Fibroblast of lung (primary cell): ENCODE measurements around the gene ELOVL2. TPM values are rescaled to one million over a fixed set of nuclear protein-coding genes. Genes with fewer than 3 reads are reported as not detected.

Experiments used
- DNase-seq, 2 donors: peaks; one replicate each; pipeline versions ENCODE4 v3.0.0 to v3.0.0-alpha.2; 2010; ENCODE audit warnings: low read depth in 2 of 2
- H2AFZ ChIP-seq: 2 replicates; pipeline ENCODE4 v1.5.1; 2012; ENCODE audit warnings: low read length, control low read depth, inconsistent platforms
- H3K27ac ChIP-seq: 2 replicates; pipeline ENCODE4 v1.5.1; 2011; ENCODE audit warnings: low read length, control low read depth; ENCODE audit not compliant: insufficient read depth
- H3K27me3 ChIP-seq: 2 replicates; pipeline ENCODE4 v1.5.1; 2011; ENCODE audit warnings: mild to moderate bottlenecking, low read length; ENCODE audit not compliant: control insufficient read depth, insufficient read depth
- H3K36me3 ChIP-seq: 2 replicates; pipeline ENCODE4 v1.5.1; 2011; ENCODE audit warnings: low read length; ENCODE audit not compliant: control insufficient read depth, insufficient read depth
- H3K4me1 ChIP-seq: 2 replicates; pipeline ENCODE4 v1.5.1; 2011; ENCODE audit warnings: low read length; ENCODE audit not compliant: control insufficient read depth, insufficient read depth; ENCODE audit errors: extremely low read depth
- H3K4me2 ChIP-seq: 2 replicates; pipeline ENCODE4 v1.5.1; 2011; ENCODE audit warnings: low read length, control low read depth; ENCODE audit not compliant: insufficient read depth; ENCODE audit errors: extremely low read depth
- H3K4me3 ChIP-seq, 4 experiments: fragments of 200-600 bp in 1 of 4; sonication (generic) in 1 of 4; replicated peaks in 1 of 4; 2 replicates each; pipeline ENCODE4 v1.5.1; 2011 to 2016; ENCODE audit warnings: low read length in 4 of 4, low read depth in 3 of 4, mild to moderate bottlenecking in 3 of 4, control low read depth in 2 of 4, inconsistent platforms in 1 of 4, mixed read lengths in 1 of 4; ENCODE audit not compliant: insufficient read depth in 1 of 4; ENCODE audit errors: control extremely low read depth in 1 of 4
- H3K79me2 ChIP-seq: 2 replicates; pipeline ENCODE4 v1.5.1; 2012; ENCODE audit warnings: mild to moderate bottlenecking, low read length, inconsistent platforms; ENCODE audit not compliant: control insufficient read depth, insufficient read depth
- H3K9ac ChIP-seq: 2 replicates; pipeline ENCODE4 v1.5.1; 2011; ENCODE audit warnings: mild to moderate bottlenecking, low read length, control low read depth; ENCODE audit not compliant: insufficient read depth
- H3K9me3 ChIP-seq: 2 replicates; pipeline ENCODE4 v1.5.1; 2012; ENCODE audit warnings: low read depth, low read length; ENCODE audit not compliant: control insufficient read depth, insufficient read depth
- H4K20me1 ChIP-seq: 2 replicates; pipeline ENCODE4 v1.5.1; 2011; ENCODE audit warnings: low read length; ENCODE audit not compliant: control insufficient read depth, insufficient read depth; ENCODE audit errors: extremely low read depth
- CTCF ChIP-seq, 2 donors: IDR thresholded peaks in 1 of 2; conservative IDR thresholded peaks in 1 of 2; 1 replicate in 1 of 2; 2 replicates in 1 of 2; pipeline ENCODE4 v1.5.1; 2011 to 2012; ENCODE audit warnings: low read length in 2 of 2, control low read depth in 1 of 2, inconsistent platforms in 1 of 2, low read depth in 1 of 2, mild to moderate bottlenecking in 1 of 2
- EZH2 ChIP-seq: IDR thresholded peaks from 2 replicates; pipeline ENCODE4 v1.5.1; 2012; ENCODE audit warnings: low read length, control low read depth, mild to moderate bottlenecking; ENCODE audit errors: missing control alignments
- polyA plus RNA-seq, 2 donors: library from polyadenylated mRNA; depleted of rRNA in 1 of 2; stranded (reverse) in 1 of 2; unstranded in 1 of 2; fragments of >200 nt; gene quantifications; 2 replicates each; pipeline ENCODE4 v1.2.1, GENCODE V29; 2011 to 2012; ENCODE audit warnings: missing spikeins in 1 of 2
- total RNA-seq: library from RNA; depleted of rRNA; stranded (reverse); fragments of >200 nt; gene quantifications from 2 replicates; pipeline ENCODE4 v1.2.1, GENCODE V29; 2014

Gene ELOVL2
- total and polyA plus RNA-seq, 2 donors (not counting 1 experiment from before 2014, with no cell fraction given): under 0.01 to 13.9 TPM

- Histone ChIP-seq H3K27me3 (no peaks in the 10 kb centered on the region), H2AFZ (no peak overlapping the region), H3K4me1 (no peaks in the 10 kb centered on the region), H3K79me2 (no peaks in the 10 kb centered on the region), H3K9ac (no peak overlapping the region), H3K9me3 (no peaks in the 10 kb centered on the region), H3K4me3 (no peak overlapping the region), H4K20me1 (no peaks in the 10 kb centered on the region), H3K4me2 (no peak overlapping the region), H3K36me3 (no peaks in the 10 kb centered on the region), H3K27ac (no peak overlapping the region)
- TF ChIP-seq CTCF (conservative IDR thresholded peaks at IDR 0.05 in 1 of 2, IDR thresholded peaks at IDR 0.05 in 1 of 2; ENCODE audit: low read depth in 1 of 2, low read length in 2 of 2): no peak
- no peak for TF ChIP-seq EZH2
- DNase-seq: no peak
Observed at GRCh38 chr6:11078266-11078665, 34.2 kb upstream of the ELOVL2 start.

GRCh38 chr6:11076540-11076939, 32.4 kb upstream of the ELOVL2 start:
- no peaks in the 10 kb centered on the region for H4K20me1 ChIP-seq
- TF ChIP-seq CTCF (conservative IDR thresholded peaks at IDR 0.05 in 1 of 2, IDR thresholded peaks at IDR 0.05 in 1 of 2; ENCODE audit: low read depth in 1 of 2, low read length in 2 of 2): no peak
- no peak for TF ChIP-seq EZH2
- no peak overlapping the region for H3K27ac ChIP-seq
- no peaks in the 10 kb centered on the region for H3K36me3 ChIP-seq
- H3K9ac ChIP-seq: no peak overlapping the region
- H3K4me1 ChIP-seq: no peaks in the 10 kb centered on the region
- H2AFZ ChIP-seq: no peak overlapping the region
- DNase-seq: no peak
- H3K4me3 ChIP-seq: no peak overlapping the region
- no peaks in the 10 kb centered on the region for H3K27me3 ChIP-seq
- H3K79me2 ChIP-seq: no peaks in the 10 kb centered on the region
- no peaks in the 10 kb centered on the region for H3K9me3 ChIP-seq
- H3K4me2 ChIP-seq: no peak overlapping the region

- Histone ChIP-seq H4K20me1 (no peaks in the 10 kb centered on the region), H3K4me2 (no peak overlapping the region), H3K27me3 (no peaks in the 10 kb centered on the region), H3K4me3 (no peak overlapping the region), H3K9ac (no peak overlapping the region), H3K9me3 (no peaks in the 10 kb centered on the region), H3K79me2 (no peaks in the 10 kb centered on the region), H3K4me1 (no peaks in the 10 kb centered on the region), H3K36me3 (no peaks in the 10 kb centered on the region), H3K27ac (no peak overlapping the region), H2AFZ (no peak overlapping the region)
- TF ChIP-seq CTCF (conservative IDR thresholded peaks at IDR 0.05 in 1 of 2, IDR thresholded peaks at IDR 0.05 in 1 of 2; ENCODE audit: low read depth in 1 of 2, low read length in 2 of 2) (no peak), EZH2 (no peak)
- DNase-seq: peak in 1 of 2 donors; percentile 18
Observed at GRCh38 chr6:11072101-11072500, 28.0 kb upstream of the ELOVL2 start.
